SIG-M5 treated with dmso at 0.1 percent for 504 hours (cell line): Measurements from ENCODE around the gene RFC3.

ENCODE experiments used
- DNase-seq: peaks from one replicate; lab custom pipeline; 2025; ENCODE audit not compliant: unreplicated experiment; lab: John Stamatoyannopoulos, UW

The RFC3 gene

DNA sequence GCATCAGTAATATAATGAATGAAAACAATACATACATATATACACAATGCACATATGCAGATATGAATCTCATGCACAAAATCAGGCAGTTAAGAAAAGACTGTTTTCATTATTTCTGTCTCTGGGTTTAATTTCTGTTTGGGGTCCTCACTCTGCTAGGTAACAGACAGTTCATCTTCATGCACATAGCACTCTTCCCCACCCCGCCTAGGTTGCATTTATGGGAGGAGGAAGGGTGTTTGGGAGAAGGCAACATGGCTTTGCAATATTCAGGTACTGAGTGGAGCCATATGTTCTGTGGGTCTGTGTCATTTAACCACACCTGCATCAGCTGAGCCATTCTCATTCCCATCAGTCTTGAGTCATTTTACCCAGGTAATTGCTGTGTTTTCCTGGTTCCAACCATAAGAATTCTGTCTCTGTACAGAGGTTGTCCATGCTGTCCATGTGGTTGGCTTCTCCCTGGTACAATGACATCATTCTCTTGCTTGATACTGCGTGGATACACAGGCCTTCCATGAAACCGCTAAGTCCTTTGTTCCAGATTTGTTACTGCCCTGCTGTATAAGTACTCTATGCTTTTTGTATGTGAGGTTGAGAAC lies 45.3 kb downstream of the RFC3 start:
- no peak for DNase-seq

DNA sequence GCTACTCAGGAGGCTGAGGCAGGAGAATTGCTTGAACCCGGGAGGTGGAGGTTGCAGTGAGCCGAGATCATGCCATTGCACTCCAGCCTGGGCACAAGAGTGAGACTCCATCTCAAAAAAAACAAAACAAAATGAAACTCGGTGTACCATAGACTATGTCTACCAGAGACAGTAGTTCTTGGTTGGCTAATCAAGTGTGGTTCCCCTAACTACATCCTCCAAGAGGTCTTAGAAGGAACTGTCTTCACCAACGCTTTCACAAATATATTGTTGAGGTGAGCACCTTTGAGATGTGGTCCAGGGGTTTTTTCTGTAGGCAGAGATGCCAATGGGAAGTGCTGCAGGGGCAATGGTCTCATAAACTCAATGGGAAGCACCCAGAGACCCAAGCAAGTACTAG lies 48.0 kb downstream of the RFC3 start:
- no peak for DNase-seq

DNA sequence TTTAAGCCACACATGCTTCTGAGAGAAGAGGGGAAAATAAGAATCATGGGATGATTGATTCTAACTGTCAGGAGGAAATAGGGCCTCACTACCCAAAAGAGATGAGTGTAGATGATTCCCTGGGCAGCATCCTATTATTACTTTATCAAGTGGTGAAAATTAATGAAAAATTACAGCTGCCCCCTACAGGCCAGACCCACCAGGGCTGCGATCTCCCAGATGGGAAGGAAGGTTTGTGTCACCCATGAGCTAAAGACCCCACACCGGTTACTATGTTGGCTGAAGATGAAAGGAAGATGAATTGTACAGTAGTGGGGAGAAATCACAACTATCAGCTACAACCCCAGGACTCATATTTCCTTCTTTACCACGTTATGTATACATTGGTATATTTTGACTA lies 49.5 kb downstream of the RFC3 start:
- DNase-seq = no peak

DNA sequence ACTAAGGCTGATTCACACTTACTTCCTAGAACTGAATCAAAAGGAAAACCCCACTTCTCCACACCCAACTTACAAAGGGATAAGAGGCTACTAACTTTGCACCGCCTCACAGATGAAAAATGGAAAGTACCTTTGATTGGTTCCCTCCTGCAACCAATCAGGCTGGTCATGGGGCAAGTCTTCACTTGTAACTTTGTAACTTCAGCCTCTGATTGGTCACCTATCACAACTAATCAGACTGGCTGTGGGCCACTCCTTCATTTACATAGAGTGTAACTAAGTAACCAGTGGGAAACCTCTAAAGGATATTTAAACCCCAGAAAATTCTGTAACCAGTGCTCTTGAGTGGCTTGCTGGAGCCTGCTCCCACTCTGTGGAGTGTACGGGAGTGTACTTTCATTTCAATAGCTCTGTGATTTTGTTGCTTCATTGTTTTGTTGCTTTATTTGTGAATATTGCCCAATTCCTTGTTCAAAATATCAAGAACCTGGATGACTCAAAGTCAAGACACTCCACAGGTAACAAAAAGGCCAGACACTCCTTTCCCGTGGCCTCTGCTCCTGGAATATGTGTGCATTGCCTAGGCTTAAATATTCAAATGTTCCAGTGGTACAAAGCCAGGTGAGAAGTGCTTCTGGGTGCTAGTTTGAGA lies 50.5 kb downstream of the RFC3 start:
- no peak for DNase-seq

DNA sequence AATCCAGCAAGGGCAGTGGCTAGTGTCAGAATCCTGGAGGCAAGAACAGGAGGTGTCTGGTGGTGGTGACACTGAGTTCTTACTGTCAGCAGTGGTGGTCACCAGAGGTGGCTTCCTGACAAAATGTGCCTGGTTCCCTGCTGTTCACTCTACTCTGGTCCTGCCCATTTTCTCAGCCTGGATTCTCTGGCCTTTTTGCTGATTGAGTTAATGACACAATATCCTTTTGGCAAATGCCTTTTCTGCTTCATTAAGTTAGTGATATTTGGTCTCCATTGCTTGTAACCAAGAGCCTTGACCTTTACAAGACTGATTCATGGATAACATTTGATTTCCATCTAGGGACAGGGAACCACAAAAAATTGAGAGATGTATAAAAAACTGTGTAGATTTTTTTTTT lies 51.1 kb downstream of the RFC3 start:
- DNase-seq = no peak

DNA sequence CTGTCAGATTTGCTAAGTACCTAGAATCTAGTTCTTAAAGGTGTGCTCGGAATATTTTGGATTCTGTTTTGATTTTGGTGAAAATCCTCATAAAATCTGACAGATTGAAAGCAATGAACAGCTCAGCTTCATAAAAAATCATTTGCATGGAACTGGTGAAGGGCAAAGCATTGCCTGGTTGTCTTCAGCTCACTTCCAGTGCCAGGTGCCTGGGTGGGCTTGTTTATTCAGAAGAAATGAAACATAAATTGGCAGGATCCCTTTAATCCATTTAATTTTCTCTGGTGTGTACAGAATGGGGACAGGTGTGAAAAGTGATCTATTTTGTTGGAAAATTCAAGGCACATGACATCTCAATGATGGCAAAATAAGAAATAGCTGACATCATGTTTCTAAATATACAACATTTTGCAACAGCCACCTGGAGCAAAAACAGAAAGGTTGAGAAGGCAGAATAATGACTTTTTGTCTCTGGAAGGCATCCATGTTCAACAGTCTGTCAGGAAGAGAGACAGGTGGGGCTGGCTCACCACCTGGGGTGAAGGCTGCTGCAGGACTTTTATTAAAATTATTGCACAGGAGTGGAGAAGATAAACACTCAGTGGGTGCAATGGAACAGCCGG lies 52.2 kb downstream of the RFC3 start:
- no peak for DNase-seq

DNA sequence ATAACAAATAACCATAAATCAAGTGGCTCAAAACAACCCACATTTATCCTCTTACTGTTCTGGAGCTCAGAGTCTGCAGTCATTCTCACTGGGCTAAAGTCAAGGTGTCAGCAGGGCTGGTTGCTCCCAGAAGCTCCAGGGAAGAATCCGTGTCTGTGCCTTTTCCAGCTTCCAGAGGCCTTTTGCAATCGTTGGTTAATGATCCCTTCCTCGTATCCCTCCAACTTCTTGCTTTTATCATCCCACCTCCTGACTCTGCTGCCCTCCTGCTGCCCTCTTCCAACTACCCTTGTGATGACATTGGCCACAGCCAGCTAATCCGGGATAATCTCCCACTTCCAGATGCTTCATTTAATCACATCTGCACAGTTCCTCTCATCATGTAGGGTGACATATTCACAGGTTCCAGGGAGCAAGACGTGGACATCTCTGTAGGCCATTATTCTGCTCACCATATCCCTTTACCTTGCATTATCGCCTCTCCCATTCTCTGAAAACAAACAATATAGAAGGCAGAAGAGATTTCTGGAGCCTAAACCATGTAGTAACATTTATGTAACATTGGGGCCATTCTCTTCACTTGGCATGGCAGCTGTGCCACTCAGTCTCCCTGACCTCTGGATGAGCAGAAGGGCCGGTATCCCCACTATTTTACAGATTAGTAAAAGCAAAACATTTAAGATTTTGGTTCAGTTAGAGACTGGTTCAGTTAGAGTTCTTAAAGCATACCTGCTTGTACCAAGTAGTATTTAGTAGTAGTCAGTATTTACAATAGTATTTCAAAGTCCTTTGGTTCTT lies 53.5 kb downstream of the RFC3 start:
- DNase-seq = no peak

DNA sequence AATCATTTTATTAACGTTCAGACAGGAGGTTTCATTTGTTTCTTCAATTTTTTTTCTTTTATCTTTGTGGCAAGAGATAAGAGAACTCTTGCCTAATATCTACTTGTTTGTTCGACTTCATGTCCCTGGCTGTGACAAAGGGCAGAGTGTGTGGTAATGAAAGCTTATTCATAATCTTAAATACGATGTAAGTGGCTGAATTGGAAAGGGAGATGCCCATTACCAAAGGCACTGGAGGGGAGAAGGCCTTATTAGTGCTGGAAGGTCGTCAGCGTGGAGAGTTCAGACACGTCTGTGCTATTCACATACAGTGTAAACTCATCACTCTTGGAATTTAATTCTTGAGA lies 54.0 kb downstream of the RFC3 start:
- DNase-seq = no peak

DNA sequence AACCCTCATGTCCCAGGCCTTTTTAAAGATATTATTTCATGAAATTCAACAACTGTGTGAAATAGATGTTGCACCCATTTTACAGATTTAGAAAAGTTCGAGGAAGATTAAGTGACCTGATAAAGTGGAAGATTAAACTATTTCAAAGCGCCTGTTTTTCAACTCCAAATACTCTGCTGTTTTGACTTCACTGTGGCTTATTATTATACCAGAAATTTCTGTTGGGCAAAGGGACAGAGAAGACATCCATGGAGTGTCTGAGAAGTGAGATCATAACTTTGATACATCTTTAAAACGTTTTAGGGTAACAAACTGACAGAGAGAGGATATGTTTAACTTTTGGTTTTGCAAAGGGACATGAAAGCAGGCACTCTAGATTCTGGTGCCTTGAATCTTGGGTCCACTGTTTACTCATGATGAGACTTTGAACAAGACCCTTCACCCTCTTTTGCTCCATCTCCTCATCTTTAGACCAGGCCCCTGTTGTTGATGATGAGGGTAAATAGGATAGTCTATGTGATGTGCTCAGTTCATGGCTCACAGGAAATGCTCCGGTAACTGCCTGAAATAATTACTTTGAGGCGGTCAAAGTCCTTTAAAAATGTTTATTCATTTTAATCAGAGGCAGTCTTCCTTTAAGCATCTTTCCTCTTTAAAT lies 55.4 kb downstream of the RFC3 start:
- no peak for DNase-seq

DNA sequence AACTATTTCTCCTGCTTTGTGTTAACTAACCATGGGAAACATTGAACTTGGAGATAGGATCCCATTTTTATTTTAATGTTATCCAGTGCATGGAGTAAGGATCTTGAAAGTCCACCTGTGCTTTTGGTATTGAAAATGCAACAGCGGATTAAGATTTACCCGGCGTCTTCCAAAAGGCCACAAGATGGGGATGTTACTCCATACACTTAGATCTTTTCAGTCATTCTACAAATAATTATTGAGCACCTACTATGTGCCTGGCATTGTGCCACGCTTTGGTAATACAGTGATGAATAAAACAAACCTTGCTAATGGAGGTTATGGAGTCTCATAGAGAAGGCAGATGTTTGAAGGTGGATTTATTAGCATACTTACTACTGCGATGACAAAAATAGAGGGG lies 56.9 kb downstream of the RFC3 start:
- DNase-seq = no peak

DNA sequence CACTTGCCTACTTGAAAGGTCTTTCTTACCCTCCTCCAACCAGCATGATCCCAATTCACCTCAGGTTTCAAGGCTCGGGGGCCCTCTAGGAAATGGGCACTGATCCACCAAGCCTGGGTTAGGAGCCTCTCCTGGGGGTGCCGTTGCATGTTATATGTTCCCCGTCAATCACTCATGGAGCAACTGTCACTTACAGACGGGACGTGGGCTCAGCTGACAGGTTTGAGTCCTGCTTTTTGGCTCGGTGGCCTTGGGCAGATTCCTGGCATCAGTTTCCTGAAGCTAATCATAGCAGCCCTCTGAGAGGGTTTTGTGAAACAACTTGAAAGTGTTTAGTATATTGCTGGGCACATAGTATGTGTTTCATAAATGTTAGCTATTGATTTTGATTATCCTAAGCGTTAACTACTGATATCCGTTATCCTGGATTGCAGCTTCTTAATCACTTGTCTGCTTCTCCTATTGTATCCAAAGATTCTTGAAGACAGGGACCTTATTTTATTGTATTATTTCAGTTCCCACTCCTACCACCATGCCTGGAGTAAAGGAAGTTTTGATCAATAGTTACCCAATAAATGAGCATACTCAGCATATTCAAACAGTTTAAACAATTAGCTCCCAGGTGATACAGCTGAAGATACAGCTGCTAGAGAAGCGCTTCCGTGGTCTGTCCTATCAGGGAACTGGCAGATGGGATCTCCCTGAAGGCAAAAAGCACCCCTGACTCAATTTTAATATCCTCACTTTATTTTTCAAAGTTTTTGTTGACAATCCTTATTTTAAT lies 57.9 kb downstream of the RFC3 start:
- DNase-seq = no peak

DNA sequence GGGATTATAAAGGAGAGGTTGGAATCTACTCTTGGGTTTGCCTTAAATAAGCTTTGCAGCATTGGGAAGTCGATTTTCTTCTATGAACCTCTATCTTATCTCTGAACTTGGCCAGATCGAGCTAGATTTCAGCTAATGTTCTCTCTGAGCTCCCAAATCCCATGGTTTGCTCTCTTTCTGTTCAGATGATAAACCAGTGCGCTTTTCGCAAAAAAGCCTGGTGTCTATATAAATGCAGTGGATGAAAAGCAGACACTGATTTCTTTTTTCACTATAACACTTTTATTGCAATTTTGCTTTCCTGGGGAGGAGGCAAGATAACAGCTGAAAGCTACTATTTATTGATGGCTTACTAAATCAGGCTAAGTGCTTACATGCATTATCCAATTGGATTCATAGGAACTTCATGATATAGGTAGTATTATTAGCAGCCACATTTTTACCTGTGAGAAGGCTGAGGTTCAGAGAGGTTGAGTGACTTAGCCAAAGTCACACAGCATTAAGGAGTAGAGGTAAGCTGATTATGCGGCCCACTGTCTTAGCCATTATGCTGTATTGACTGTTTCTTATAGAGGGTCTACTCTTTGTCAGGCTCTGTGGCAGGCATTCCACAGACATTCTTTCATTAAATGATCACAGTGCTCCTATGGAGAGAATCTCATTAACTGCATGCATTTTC lies 58.9 kb downstream of the RFC3 start:
- no peak for DNase-seq

DNA sequence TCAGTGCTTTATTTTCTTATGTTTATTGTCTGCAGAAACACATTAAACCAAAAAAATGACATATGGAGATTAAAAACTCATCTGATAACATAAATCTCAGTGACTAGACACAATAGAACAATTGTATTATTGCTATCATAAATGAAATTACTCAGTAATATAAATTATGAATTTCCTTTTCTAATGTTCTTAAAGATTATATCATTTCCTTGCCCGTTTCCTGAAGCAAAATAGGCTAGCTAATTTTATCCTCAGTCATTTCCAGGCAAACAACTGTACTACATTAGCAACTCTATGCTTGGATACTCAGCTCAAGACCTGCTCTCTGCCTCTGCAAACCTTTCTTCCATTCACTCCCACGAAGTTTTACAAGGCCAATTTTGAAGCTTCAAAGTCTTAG lies 61.2 kb downstream of the RFC3 start:
- DNase-seq = no peak

DNA sequence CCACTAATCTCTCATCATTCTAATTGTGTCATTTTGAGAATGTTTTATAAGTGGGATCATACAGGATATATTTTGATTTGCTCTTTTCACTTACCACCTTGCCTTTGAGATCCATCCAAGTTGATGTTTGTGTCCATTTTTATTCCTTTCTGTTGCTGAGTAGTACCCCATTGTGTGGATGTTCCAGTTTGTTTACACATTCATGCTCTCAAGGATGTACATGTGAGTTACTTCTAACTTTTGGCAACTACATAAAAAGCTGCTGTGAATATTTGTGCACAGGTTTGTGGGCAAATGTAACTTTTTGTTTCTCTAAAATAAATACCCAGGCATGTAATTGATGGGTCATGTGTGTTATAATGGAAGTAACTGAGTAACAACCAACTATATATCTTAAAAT lies 64.9 kb downstream of the RFC3 start:
- no peak for DNase-seq

DNA sequence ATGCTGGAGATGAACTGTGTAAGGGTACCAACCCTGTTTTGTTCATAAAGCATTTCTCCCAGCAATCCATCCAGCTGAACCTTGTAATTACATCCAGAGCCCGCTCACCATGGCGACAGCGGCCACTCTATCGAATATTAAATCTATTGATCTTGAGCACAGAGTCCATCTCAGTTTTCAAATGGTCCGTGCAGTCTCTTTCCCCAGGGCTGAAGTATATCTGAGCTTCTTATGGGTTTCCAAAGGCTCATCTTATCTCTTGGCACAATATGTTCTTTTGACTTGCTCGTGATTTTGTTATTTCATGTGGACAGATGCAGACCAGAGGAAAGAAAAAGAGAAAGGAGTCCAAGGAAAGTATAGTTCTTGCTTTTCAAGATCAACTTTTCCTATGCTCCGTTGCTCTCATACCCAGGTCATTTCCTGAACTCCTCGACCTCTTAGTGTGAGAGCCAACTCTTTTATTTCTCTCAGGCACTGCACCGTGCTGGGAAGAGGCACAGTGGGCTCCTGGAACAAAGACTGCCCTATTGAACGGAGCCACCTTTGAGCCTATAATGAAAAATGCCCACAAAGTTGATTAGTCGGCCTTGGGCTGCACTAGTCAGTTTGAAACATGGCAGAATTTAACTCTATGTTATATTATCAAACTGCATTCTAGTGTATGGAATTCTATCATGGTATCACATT lies 66.7 kb downstream of the RFC3 start:
- DNase-seq = no peak
